HCT116 (cell line): Measurements from ENCODE around the gene SLC15A2. TPM values are rescaled to one million over a fixed set of nuclear protein-coding genes. Genes with fewer than 3 reads are reported as not detected.

Experiments used
- ATAC-seq: fragments of 200-7000 bp; cut with Tn5 transposase; 2 replicates; pipeline ENCODE4 v1.9.1; 2020; ENCODE audit warnings: mild to moderate bottlenecking, moderate library complexity
- BruUV-seq: library from RNA; stranded (reverse); fragments of 400-500 nt; replicated peaks from 2 replicates; lab custom pipeline; 2021; lab: Mats Ljungman, UMichigan
- CTCF ChIA-PET: fragments of 300-600 bp; sonication (Branson Sonifier 250); formaldehyde crosslinking; loops from one replicate; lab custom pipeline; 2021; ENCODE audit warnings: antibody characterized with exemption; lab: Charles Lee
- POLR2A ChIA-PET: fragments of 300-600, 350-600 bp; sonication (Branson Sonifier 250); formaldehyde crosslinking; loops from one replicate; lab custom pipeline; 2021; ENCODE audit warnings: antibody characterized with exemption; lab: Charles Lee
- RAD21 ChIA-PET, 2 experiments: fragments of 300-600 bp; sonication (Branson Sonifier 250); formaldehyde crosslinking; loops; one replicate each; lab custom pipeline; 2023; ENCODE audit warnings: low total read pairs in 2 of 2; ENCODE audit not compliant: uncharacterized antibody in 2 of 2, unreplicated experiment in 2 of 2, low non-redundant PET in 1 of 2; lab: Charles Lee
- DNase-seq: peaks from one replicate; pipeline ENCODE4 v3.0.0-alpha.2; 2010; ENCODE audit warnings: low read depth, low spot score
- H2AFZ ChIP-seq: fragments of 200-600 bp; shearing (Covaris generic), sonication (generic); 2 replicates; pipeline ENCODE4 v1.6.1; 2017; ENCODE audit warnings: low read depth, mixed run types, mixed read lengths, antibody characterized with exemption, low read length; ENCODE audit not compliant: poor library complexity, severe bottlenecking
- H3K27ac ChIP-seq: 2 replicates; pipeline ENCODE4 v1.5.1; 2012; ENCODE audit warnings: low read depth, low read length
- H3K27me3 ChIP-seq: fragments of 200-600 bp; sonication (generic); 2 replicates; pipeline ENCODE4 v1.6.1; 2016; ENCODE audit warnings: mixed run types, low read length, mixed read lengths; ENCODE audit not compliant: insufficient read depth
- H3K36me3 ChIP-seq, 2 experiments: fragments of 200-500 bp in 1 of 2; fragments of 200-600 bp in 1 of 2; sonication (Bioruptor generic) in 1 of 2; sonication (generic) in 1 of 2; 2 replicates each; pipeline versions ENCODE4 v1.5.1 to v1.6.1; 2014 to 2016; ENCODE audit warnings: low read length in 2 of 2, inconsistent platforms in 1 of 2, mixed read lengths in 1 of 2, mixed run types in 1 of 2; ENCODE audit not compliant: insufficient read depth in 2 of 2, control insufficient read depth in 1 of 2
- H3K4me1 ChIP-seq, 2 experiments: fragments of 200-600 bp in 1 of 2; sonication (generic) in 1 of 2; 2 replicates each; pipeline versions ENCODE4 v1.5.1 to v1.6.1; 2012 to 2017; ENCODE audit warnings: low read length in 2 of 2, inconsistent platforms in 1 of 2, mild to moderate bottlenecking in 1 of 2, mixed read lengths in 1 of 2, mixed run types in 1 of 2, moderate library complexity in 1 of 2; ENCODE audit not compliant: insufficient read depth in 2 of 2, control insufficient read depth in 1 of 2
- H3K4me2 ChIP-seq: fragments of 200-600 bp; sonication (generic); 2 replicates; pipeline ENCODE4 v1.6.1; 2017; ENCODE audit warnings: mixed run types, low read length, mixed read lengths
- H3K4me3 ChIP-seq, 2 experiments: fragments of 200-600 bp in 1 of 2; sonication (generic) in 1 of 2; replicated peaks in 1 of 2; 2 replicates each; pipeline ENCODE4 v1.5.1; 2011 to 2016; ENCODE audit warnings: low read length in 2 of 2, control low read depth in 1 of 2, low read depth in 1 of 2, mild to moderate bottlenecking in 1 of 2, mixed read lengths in 1 of 2, mixed run types in 1 of 2
- H3K79me2 ChIP-seq: fragments of 200-600 bp; sonication (generic); 2 replicates; pipeline ENCODE4 v1.6.1; 2017; ENCODE audit warnings: mild to moderate bottlenecking, mixed run types, low read length, moderate library complexity, mixed read lengths; ENCODE audit not compliant: insufficient read depth
- H3K9ac ChIP-seq: fragments of 200-600 bp; sonication (generic); 2 replicates; pipeline ENCODE4 v1.6.1; 2016; ENCODE audit warnings: low read length, mixed read lengths
- H3K9me2 ChIP-seq: fragments of 200-600 bp; sonication (generic), shearing (Covaris generic); 2 replicates; pipeline ENCODE4 v1.6.1; 2017; ENCODE audit warnings: mixed run types, mild to moderate bottlenecking, moderate library complexity; ENCODE audit not compliant: insufficient read depth
- H3K9me3 ChIP-seq, 2 experiments: fragments of 200-500 bp in 1 of 2; fragments of 200-600 bp in 1 of 2; sonication (Bioruptor generic) in 1 of 2; sonication (generic) in 1 of 2; 2 replicates each; pipeline ENCODE4 v1.6.1; 2014 to 2017; ENCODE audit warnings: low read length in 2 of 2, mixed read lengths in 2 of 2, inconsistent platforms in 1 of 2, low read depth in 1 of 2, mild to moderate bottlenecking in 1 of 2, mixed run types in 1 of 2, moderate library complexity in 1 of 2; ENCODE audit not compliant: control insufficient read depth in 1 of 2, insufficient read depth in 1 of 2
- H4K20me1 ChIP-seq: fragments of 200-600 bp; sonication (generic), shearing (Covaris generic); 2 replicates; pipeline ENCODE4 v1.6.1; 2017; ENCODE audit warnings: mixed run types, mild to moderate bottlenecking, moderate library complexity; ENCODE audit not compliant: insufficient read depth
- ELF1 ChIP-seq: IDR thresholded peaks from 2 replicates; pipeline ENCODE4 v1.6.1; 2012; ENCODE audit warnings: low read depth, borderline replicate concordance
- EZH2phosphoT487 ChIP-seq: fragments of 200-600 bp; IDR thresholded peaks from 2 replicates; pipeline ENCODE4 v1.6.1; 2018; ENCODE audit warnings: antibody characterized with exemption, borderline replicate concordance
- RAD21 ChIP-seq: IDR thresholded peaks from 2 replicates; pipeline ENCODE4 v1.6.1; 2012; ENCODE audit warnings: low read depth, mild to moderate bottlenecking
- REST ChIP-seq: IDR thresholded peaks from 2 replicates; pipeline ENCODE4 v1.6.1; 2012; ENCODE audit warnings: low read depth
- SIN3A ChIP-seq: IDR thresholded peaks from 2 replicates; pipeline ENCODE4 v1.6.1; 2012; ENCODE audit warnings: low read depth
- YY1 ChIP-seq: IDR thresholded peaks from 2 replicates; pipeline ENCODE4 v1.6.1; 2011; ENCODE audit warnings: low read length, low read depth, moderate library complexity, mild to moderate bottlenecking; ENCODE audit not compliant: insufficient replicate concordance; ENCODE audit errors: extremely low read depth
- ZNF274 ChIP-seq: fragments of 200-500 bp; sonication (Bioruptor generic); IDR thresholded peaks from 2 replicates; pipeline ENCODE4 v1.6.1; 2014; ENCODE audit warnings: mild to moderate bottlenecking, low read depth, low read length, inconsistent platforms
- intact Hi-C: fragments of 100-400 bp; cut with micrococcal nuclease; formaldehyde crosslinking; loops from 2 replicates; pipeline ENCODE4 v1.10.0; 2022
- total RNA-seq: library from RNA; stranded (reverse); gene quantifications from one replicate; pipeline ENCODE4 v1.2.1, GENCODE V29; 2021; ENCODE audit not compliant: unreplicated experiment
- TF ChIP-seq, protein P1 (sequence below), 3 experiments: fragments of 200-600 bp in 1 of 3; sonication (generic) in 1 of 3; IDR thresholded peaks in 2 of 3; conservative IDR thresholded peaks in 1 of 3; 2 replicates each; pipeline ENCODE4 v1.5.1; 2012 to 2017; ENCODE audit warnings: low read depth in 2 of 3, low read length in 2 of 3, antibody characterized with exemption in 1 of 3, borderline replicate concordance in 1 of 3, control low read depth in 1 of 3, mild to moderate bottlenecking in 1 of 3, mixed read lengths in 1 of 3, mixed run types in 1 of 3, moderate library complexity in 1 of 3; ENCODE audit not compliant: insufficient read depth in 1 of 3

Gene SLC15A2
- total RNA-seq, 1 experiment from 2014 or later = 0.96 TPM

DNA sequence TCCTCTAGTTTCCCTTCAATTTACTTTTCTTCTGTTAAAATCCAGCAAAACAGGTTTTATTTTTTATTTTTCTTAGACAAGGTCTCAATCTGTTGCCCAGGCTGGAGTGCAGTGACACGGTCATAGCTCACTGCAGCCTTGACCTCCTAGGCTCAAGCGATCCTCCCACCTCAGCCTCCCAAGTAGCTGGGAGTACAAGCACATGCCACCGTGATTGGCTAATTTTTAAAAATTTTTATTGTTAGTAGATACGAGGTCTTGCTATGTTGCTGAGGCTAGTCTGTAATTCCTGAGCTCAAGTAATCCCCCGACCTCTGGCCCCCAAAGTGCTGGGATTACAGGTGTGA, 86.2 kb downstream of the SLC15A2 start:
- Histone ChIP-seq H3K4me1 (no peaks in the 10 kb centered on the region), H3K9me2 (no peaks in the 10 kb centered on the region), H3K27ac (no peak overlapping the region), H3K4me3 (no peak overlapping the region), H3K9ac (no peak overlapping the region), H3K27me3 (no peaks in the 10 kb centered on the region), H3K4me2 (no peak overlapping the region), H3K79me2 (no peaks in the 10 kb centered on the region), H3K9me3 (peaks cover 0 to 3% of the 10 kb centered on the region in 2 experiments; a peak in 2 of 4 replicates), H4K20me1 (no peaks in the 10 kb centered on the region), H2AFZ (no peak overlapping the region), H3K36me3 (no peaks in the 10 kb centered on the region)
- RAD21 ChIA-PET = no interaction called here
- POLR2A ChIA-PET = no interaction called here
- intact Hi-C loops = no loop called here
- BruUV-seq = no TSS peak
- CTCF ChIA-PET = no interaction called here
- ATAC-seq (no peak), DNase-seq (no peak)
- no peak for TF ChIP-seq REST
- TF ChIP-seq ELF1 = no peak
- TF ChIP-seq ZNF274 = no peak
- TF ChIP-seq RAD21 = no peak

DNA sequence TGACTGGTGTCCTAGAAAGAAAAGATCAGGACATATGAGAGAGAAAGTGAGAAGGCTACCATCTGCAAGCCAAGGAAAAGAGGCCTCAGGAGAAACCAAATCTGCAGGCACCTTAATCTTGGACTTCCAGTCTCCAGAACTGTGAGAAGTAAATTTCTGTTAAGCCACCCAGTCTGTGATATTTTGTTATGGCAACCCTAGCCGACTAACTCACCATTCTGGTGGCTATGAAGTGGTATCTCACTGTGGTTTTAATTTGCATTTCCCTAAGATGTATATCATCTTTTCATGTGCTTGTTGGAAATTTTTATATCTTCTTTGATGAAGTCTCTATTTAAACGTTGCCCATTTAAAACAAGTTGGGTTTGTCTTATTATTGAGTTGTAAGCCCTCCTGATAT, 87.3 kb downstream of the SLC15A2 start:
- no peaks in the 10 kb centered on the region for H3K4me1 ChIP-seq
- H3K9ac ChIP-seq = no peak overlapping the region
- DNase-seq (no peak), ATAC-seq (no peak)
- ChIA-PET CTCF (no interaction called here), RAD21 (no interaction called here), POLR2A (no interaction called here)
- no peaks in the 10 kb centered on the region for H4K20me1 ChIP-seq
- no TSS peak for BruUV-seq
- peaks cover 0 to 3% of the 10 kb centered on the region in 2 experiments; a peak in 2 of 4 replicates for H3K9me3 ChIP-seq
- H3K4me2 ChIP-seq = no peak overlapping the region
- no peaks in the 10 kb centered on the region for H3K36me3 ChIP-seq
- H3K27me3 ChIP-seq = no peaks in the 10 kb centered on the region
- no peaks in the 10 kb centered on the region for H3K9me2 ChIP-seq
- H2AFZ ChIP-seq = no peak overlapping the region
- no peak overlapping the region for H3K4me3 ChIP-seq
- H3K27ac ChIP-seq = no peak overlapping the region
- H3K79me2 ChIP-seq = no peaks in the 10 kb centered on the region
- intact Hi-C loops = no loop called here
- TF ChIP-seq EZH2phosphoT487 = no peak
- TF ChIP-seq RAD21 = no peak
- TF ChIP-seq, protein P1, sequence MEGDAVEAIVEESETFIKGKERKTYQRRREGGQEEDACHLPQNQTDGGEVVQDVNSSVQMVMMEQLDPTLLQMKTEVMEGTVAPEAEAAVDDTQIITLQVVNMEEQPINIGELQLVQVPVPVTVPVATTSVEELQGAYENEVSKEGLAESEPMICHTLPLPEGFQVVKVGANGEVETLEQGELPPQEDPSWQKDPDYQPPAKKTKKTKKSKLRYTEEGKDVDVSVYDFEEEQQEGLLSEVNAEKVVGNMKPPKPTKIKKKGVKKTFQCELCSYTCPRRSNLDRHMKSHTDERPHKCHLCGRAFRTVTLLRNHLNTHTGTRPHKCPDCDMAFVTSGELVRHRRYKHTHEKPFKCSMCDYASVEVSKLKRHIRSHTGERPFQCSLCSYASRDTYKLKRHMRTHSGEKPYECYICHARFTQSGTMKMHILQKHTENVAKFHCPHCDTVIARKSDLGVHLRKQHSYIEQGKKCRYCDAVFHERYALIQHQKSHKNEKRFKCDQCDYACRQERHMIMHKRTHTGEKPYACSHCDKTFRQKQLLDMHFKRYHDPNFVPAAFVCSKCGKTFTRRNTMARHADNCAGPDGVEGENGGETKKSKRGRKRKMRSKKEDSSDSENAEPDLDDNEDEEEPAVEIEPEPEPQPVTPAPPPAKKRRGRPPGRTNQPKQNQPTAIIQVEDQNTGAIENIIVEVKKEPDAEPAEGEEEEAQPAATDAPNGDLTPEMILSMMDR (IDR thresholded peaks at IDR 0.05 in 2 of 3, conservative IDR thresholded peaks at IDR 0.05 in 1 of 3; ENCODE audit: borderline replicate concordance in 1 of 3, insufficient read depth in 1 of 3, low read depth in 2 of 3, low read length in 2 of 3) = no peak
- TF ChIP-seq REST = no peak
- TF ChIP-seq YY1 = no peak
- TF ChIP-seq SIN3A = no peak
- TF ChIP-seq, all 23 proteins: peak for 0
